Measurements from ENCODE around the gene ZER1.
"Not testable (repeated sequence)": the region's sequence is repeated elsewhere in the genome, so short reads cannot be mapped to it uniquely, and the experiment has no call there.

ZER1 gene

GRCh38 chr9:128786681-128787601, 15.2 kb upstream of the ZER1 start, which contains the start of gene TBC1D13:
TBC1D13 (plus strand) TSS chr9:128787253; CDS start chr9:128787354, 101 bp downstream.
- peak; percentile 89 to 92 for DNase-seq

GRCh38 chr9:128785427-128785826, 13.7 kb upstream of the ZER1 start:
- DNase-seq, result no peak

DNA sequence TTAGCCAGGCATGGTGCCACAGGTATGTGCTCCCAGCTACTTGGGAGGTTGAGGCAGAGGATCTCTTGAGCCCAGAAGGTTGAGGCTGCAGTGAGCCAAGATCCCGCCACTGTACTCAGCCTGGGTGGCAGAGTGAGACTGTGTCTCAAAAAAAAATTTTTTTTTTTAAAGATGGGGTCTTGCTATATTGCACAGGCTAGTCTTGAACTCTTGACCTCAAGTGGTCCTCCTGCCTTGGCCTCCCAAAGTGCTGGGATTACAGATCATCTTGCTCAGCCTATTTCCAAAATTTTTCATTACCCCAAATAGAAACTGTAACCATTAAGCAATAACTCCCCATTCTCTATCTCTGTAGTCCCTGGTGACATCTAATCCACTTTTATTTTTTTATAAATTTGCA, 10.9 kb upstream of the ZER1 start:
- DNase-seq, result no peak

DNA sequence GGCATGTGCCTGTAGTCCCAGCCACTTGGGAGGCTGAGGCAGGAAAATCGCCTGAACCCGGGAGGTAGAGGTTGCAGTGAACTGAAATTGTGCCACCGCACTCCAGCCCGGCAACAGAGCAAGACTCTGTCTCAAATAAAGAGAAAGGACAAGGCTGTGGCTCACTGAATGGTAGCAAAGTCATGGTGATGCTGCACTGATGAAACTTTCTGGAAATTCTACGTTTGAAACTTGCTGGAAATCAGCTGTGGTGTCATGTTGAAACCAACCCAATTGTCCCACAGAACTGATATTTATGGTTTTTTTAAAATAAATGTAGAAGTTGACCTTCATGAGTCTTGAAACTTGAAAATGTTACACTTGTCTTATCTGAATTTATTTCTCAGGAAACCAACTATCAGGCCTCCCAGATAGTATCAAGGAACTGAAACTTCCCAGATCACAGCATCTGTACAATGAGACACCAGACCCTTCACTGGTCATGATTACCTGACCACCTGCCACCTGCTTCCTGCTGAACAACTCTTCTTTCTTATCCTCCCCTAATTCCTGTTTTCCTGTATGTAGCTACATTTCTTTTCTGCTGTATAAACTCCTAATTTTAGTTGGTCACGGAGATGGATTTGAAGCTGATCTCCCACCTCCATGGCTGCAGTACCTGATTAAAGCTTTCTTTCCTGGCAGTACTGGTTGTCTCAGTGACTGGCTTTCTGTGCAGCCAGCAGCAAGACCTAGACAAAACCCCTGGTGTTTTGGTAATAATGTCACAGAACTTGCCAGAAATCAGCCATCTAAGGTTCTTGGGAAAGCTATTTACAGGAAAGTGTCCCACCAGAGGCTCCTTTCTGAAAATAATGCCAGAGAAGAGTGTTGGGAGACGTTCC, 9.7 kb upstream of the ZER1 start:
- DNase-seq, result no peak

DNA sequence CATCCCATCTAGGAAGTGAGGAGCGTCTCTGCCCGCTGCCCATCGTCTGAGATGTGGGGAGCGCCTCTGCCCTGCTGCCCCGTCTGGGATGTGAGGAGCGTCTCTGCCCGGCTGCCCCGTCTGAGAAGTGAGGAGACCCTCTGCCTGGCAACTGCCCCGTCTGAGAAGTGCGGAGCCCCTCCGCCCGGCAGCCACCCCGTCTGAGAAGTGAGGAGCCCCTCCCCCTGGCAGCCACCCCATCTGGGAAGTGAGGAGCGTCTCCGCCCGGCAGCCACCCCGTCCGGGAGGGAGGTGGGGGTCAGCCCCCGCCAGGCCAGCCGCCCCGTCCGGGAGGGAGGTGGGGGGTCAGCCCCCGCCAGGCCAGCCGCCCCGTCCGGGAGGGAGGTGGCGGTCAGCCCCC, 8.4 kb upstream of the ZER1 start:
- DNase-seq, result not testable (repeated sequence)

DNA sequence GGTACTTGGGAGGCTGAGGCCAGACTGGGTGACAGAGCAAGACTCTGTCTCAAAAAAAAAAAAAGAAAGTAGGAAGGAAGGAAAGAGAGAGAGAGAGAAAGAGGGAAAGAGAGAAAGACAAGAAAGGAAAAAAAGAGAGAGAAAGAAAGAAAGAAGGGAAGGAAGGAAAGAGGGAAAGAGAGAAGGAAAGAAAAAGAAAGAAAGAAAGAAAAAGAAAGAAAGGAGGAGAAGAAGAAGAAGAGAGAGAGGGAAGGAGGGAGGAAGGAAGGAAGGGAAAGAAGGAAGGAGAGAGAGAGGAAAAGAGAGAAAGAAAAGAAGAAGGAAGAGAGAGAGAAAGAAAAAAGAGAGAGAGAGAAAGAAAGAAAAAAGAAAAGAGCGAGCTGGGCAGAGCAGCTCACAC, 3.1 kb upstream of the ZER1 start:
- DNase-seq, result no peak

- no peak for DNase-seq
Measured at GRCh38 chr9:128773049-128773448, 1.3 kb upstream of the ZER1 start.

- DNase-seq, result peak in 1 of 2 donors; percentile 32
Measured at GRCh38 chr9:128771094-128771721, 519 bp downstream of the ZER1 start.

DNA sequence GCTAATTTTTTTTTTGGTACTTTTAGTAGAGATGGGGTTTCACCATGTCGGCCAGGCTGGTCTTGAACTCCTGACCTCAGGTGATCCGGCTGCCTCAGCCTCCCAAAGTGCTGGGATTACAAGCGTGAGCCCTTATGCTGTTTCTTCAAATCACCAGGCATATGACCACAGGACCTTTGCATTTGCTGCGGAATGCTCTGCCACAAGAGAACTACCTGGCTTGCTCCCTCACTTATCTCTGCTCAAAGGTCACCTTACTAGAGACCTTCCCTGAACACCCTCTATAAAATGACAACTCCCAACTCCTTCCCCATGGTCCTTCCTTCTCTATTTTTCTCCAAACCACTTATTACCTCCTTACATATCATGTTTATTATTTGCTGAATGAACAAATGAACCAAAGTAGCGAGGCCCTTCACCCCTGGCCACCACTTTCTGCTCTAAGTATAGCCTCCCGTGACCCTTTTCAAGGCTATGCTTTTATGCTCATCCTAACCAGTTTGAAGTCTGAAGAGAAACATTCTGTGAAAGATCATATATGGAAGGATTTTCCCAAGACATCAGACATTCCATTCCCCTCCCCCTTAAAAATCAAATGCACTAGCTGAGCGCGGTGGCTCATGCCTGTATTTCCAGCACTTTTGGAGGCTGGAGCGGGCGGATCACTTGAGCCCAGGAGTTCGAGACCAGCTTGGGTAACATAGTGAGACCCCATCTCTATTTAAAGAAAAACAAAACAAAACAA, 1.3 kb downstream of the ZER1 start:
- no peak for DNase-seq

DNA sequence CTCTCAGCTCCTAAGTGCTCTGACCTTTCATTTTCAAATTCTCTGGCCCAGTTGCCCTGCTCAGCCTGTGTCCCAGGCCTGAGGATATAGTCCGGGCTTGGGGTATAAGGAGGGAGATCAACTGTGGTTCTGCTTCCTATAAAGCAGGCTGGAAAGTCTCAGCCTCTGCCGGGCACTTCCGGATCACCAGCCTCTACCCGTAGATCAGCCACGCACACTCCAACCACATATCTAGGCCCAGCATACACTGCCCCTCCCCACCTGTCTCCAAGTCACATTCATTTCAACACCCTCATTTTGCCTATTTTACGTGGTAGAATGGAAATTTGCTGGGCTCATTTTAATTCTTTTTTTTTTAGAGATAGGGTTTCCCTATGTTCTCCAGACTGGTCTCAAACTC, 3.1 kb downstream of the ZER1 start:
- no peak for DNase-seq

DNA sequence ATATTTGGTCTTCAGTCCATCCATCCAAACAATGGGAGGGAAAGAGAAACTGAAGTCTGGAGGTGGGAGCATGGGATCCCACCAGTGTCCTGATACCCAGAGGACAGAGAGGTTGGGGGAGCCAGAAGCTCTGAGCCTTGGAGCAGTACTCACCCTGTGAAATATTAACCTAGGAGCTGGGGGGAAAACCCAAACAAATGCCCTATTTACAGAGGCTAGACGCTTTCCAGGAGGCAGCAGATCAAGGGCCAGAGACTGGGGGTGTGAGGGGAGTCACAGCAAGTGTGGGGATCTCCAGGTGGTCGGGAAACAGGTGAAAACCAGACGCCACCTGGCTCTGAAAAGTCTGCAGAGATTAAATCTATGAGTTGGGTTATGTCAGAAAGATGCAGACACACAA, 6.2 kb downstream of the ZER1 start:
- no peak for DNase-seq

GRCh38 chr9:128764361-128764760, 7.4 kb downstream of the ZER1 start:
- no peak for DNase-seq

DNA sequence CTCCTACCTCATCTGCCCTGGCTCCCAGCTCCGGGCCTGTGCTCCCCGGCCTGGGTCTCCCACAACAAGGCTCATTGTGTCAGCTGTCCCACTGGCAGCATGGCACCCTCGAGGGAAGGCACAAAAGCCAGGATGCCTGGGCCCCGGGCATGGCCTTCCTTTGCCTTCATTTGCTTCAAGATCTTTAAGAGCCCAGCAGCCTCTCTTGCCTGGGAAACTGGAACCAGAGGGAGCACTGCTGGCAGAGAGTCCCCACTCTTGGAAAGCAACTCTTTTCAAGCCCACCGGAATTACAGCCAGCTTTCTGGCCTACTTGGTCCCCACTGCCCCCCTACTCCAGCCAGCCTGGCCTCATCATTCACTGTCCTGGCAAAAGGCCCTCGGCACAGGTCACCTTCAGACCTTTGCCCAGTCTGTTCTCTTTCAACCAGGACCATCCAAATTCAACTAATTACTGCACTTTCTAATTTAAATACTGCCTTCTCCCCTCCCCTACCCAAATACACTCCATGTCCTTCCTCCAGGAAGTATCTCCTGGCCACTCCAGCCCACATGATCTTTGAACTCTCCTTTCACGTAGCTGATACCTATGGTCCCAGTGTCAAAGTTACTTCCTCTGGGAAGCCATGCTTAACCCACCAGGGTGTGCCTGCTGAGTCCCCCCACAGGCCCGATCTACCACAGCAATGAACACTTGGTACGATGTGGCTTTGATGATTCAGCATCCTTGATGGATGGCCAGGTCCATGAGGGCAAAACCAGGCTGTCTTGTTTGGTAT, 8.9 kb downstream of the ZER1 start:
- DNase-seq, result no peak

DNA sequence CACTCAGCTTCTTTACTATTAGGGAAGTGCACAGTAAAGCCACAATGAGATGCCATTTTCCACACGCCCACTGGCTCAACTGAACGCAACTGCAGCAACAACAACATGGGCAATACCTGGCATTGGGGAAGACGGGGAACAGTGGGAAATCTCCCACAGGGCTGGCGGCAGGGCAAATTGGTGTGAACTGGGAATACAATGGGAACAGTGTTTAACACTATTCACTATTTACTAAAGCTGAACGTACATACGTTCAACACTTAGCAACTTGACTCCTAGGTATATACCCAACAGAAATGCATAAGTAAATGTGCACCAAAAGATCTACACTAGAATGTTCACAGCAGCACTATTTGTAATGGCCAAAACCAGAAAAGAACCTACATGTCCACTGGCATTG, 14.1 kb downstream of the ZER1 start:
- DNase-seq, result no peak

DNA sequence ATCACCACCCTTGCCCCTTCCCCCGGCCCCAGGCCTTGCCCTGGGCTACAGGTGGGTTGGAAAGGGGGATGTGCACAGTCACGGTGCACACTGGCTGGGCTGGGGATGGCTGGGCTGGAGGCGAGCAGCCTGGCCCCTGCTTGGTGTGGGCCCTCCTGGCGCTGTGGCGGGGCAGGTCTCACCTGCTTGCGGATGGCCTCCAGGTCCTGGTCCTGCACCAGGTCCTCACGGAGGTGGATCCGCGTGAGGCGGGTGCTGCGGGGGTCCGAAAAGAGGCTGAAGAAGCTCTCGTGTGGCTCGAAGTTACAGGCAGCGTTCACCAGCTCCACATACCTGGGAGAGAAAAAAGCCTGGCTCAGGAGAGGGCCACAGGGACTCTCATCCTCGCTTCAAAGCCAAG, 18.1 kb downstream of the ZER1 start:
- no peak for DNase-seq

GRCh38 chr9:128750926-128751595, 20.7 kb downstream of the ZER1 start:
- DNase-seq, result no peak

DNA sequence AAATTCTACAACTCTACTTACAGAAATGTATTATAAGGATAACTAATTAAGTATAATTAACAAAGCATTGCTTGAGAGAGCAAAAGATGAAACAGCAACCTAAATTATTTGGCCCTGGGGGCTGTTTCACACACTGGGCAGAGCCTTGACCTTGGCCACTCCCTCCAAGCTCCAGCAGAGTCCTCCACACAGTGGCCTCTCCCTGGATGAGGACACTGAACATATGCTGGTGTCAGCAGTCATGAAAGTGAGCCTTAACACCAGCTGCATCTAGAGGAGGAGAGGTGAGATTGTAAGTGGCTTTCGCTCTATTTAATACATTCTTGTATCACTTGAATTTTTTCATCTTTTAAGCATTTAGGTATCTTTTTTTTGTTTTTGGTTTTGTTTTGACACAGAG, 24.5 kb downstream of the ZER1 start:
- no peak for DNase-seq

DNA sequence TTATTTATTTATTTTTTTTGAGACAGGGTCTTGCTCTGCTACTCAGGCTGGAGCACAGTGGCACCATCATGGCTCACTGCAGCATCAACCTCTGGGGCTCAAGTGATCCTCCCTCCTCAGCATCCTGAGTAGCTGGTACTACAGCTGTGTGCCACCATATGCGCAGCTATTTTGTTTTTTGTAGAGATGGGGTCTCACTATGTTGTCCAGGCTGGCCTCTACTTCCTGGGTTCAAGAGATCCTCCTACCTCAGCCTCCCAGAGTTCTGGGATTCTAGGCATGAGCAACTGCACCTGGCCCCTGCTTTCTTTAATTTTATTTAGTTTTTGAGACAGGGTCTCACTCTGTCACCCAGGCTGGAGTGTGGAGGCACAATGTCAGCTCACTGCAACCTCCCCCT, 28.3 kb downstream of the ZER1 start:
- no peak for DNase-seq

GRCh38 chr9:128742401-128742800, 29.3 kb downstream of the ZER1 start:
- DNase-seq, result no peak

DNA sequence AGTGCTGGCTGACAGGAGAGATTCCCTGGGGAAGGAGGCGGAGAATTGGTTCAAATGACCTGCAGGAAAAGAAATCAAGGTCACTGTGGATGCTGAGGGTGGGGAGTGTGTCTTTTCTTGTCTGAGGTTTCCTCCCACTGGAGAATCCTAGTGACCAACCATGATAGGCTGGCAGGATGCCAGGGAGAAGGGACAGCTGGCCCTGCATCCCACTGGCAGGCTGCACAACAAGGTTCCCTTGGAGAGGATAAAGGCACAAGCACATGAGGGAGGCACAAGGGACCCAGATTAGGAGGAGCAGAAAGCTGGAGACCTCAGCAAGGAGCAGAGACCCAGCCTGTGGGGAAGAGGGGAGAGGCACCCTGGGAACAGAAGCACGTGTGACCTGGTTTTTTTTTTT, 36.4 kb downstream of the ZER1 start:
- DNase-seq, result no peak

DNA sequence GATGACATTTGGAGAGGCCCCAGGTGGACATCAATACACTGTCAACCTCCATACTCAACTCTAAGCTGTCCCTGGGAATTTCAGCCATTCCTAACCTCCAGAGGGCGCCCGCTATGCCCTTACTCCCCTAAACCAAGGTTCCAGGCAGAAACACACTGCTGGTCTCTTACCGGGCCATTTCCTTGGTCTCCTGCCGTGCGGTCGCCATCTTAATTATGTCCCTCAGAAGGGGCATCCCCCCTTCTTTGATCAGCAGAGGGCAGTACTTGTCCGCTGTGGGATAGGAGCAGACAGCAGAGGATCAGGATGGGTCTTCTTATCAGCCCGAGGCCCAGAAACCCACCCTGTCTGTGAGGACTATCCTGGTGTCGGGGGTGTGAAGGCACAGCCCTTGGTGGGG, 38.5 kb downstream of the ZER1 start:
- DNase-seq, result peak; percentile 17 to 38
